HEK293 (cell line): ENCODE measurements around the gene MYL12A.
"Not testable (repeated sequence)": the region's sequence is repeated elsewhere in the genome, so short reads cannot be mapped to it uniquely, and the experiment has no call there.

Experiments used
- MYNN ChIP-seq: fragments of 450-650 bp; formaldehyde crosslinking; IDR thresholded peaks from 2 replicates; pipeline ENCODE4 v1.5.1; 2016; ENCODE audit warnings: missing biosample characterization, missing genetic modification characterization, borderline replicate concordance
- MZF1 ChIP-seq: fragments of 450-650 bp; formaldehyde crosslinking; IDR thresholded peaks from 2 replicates; pipeline ENCODE4 v1.5.1; 2017; ENCODE audit warnings: missing biosample characterization, missing genetic modification characterization, borderline replicate concordance
- SALL2 ChIP-seq: fragments of 450-650 bp; formaldehyde crosslinking; IDR thresholded peaks from 2 replicates; pipeline ENCODE4 v1.5.0; 2017; ENCODE audit warnings: missing biosample characterization, mild to moderate bottlenecking, missing genetic modification characterization, borderline replicate concordance
- ZEB2 ChIP-seq: fragments of 450-650 bp; formaldehyde crosslinking; IDR thresholded peaks from 2 replicates; pipeline ENCODE4 v1.5.1; 2016; ENCODE audit warnings: missing biosample characterization, missing genetic modification characterization
- ZNF223 ChIP-seq: fragments of 450-650 bp; formaldehyde crosslinking; IDR thresholded peaks from 2 replicates; pipeline ENCODE4 v1.5.1; 2016; ENCODE audit warnings: missing biosample characterization, missing genetic modification characterization
- ZNF335 ChIP-seq: fragments of 450-650 bp; formaldehyde crosslinking; conservative IDR thresholded peaks from 2 replicates; pipeline ENCODE4 v1.5.1; 2016; ENCODE audit warnings: missing biosample characterization, missing genetic modification characterization
- ZNF600 ChIP-seq: fragments of 450-650 bp; formaldehyde crosslinking; IDR thresholded peaks from 2 replicates; pipeline ENCODE4 v1.5.1; 2016; ENCODE audit warnings: missing biosample characterization, missing genetic modification characterization
- ZNF658 ChIP-seq: fragments of 450-650 bp; formaldehyde crosslinking; IDR thresholded peaks from 2 replicates; pipeline ENCODE4; 2016; ENCODE audit warnings: missing biosample characterization, missing genetic modification characterization
- ZNF830 ChIP-seq: fragments of 450-650 bp; IDR thresholded peaks from 2 replicates; pipeline ENCODE4 v1.5.0; 2018; ENCODE audit warnings: missing biosample characterization, missing genetic modification characterization, low read depth, mild to moderate bottlenecking, moderate library complexity
- TF ChIP-seq, protein P1 (sequence below): fragments of 450-650 bp; formaldehyde crosslinking; IDR thresholded peaks from 2 replicates; pipeline ENCODE4 v1.5.1; 2016; ENCODE audit warnings: missing biosample characterization, missing genetic modification characterization
- TF ChIP-seq, protein P2 (sequence below): fragments of 450-650 bp; formaldehyde crosslinking; IDR thresholded peaks from 2 replicates; pipeline ENCODE4 v1.5.1; 2016; ENCODE audit warnings: missing biosample characterization, missing genetic modification characterization
- TF ChIP-seq, protein P3 (sequence below): fragments of 450-650 bp; formaldehyde crosslinking; IDR thresholded peaks from 2 replicates; pipeline ENCODE4 v1.5.1; 2016; ENCODE audit warnings: missing biosample characterization, missing genetic modification characterization
- TF ChIP-seq, protein P4 (sequence below): fragments of 450-650 bp; formaldehyde crosslinking; IDR thresholded peaks from 2 replicates; pipeline ENCODE4 v1.5.1; 2017; ENCODE audit warnings: missing biosample characterization, missing genetic modification characterization

DNA sequence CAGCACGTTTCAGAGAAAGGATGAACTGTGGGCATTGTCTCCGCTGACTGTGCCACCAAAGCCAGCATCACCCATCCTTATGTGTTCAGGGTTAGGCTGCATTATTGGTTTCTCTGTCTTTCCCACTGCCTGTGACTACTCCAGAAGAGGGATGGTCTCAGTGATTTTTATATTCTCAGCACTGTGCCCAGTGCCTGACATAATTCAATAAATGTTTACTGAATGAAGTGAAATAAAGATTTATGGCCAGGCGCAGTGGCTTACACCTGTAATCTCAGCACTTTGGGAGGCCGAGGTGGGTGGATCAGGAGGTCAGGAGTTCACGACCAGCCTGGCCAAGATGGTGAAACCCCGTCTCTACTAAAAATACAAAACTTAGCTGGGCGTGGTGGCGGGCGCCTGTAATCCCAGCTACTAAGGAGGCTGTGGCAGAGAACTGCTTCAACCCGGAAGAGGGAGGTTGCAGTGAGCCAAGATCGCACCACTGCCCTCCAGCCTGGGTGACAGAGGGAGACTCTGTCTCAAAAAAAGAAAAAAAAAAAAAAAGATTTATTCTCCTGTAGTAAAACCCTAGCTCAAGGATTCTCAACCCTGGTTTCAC, 49.2 kb upstream of the MYL12A start:
- TF ChIP-seq, protein P1, sequence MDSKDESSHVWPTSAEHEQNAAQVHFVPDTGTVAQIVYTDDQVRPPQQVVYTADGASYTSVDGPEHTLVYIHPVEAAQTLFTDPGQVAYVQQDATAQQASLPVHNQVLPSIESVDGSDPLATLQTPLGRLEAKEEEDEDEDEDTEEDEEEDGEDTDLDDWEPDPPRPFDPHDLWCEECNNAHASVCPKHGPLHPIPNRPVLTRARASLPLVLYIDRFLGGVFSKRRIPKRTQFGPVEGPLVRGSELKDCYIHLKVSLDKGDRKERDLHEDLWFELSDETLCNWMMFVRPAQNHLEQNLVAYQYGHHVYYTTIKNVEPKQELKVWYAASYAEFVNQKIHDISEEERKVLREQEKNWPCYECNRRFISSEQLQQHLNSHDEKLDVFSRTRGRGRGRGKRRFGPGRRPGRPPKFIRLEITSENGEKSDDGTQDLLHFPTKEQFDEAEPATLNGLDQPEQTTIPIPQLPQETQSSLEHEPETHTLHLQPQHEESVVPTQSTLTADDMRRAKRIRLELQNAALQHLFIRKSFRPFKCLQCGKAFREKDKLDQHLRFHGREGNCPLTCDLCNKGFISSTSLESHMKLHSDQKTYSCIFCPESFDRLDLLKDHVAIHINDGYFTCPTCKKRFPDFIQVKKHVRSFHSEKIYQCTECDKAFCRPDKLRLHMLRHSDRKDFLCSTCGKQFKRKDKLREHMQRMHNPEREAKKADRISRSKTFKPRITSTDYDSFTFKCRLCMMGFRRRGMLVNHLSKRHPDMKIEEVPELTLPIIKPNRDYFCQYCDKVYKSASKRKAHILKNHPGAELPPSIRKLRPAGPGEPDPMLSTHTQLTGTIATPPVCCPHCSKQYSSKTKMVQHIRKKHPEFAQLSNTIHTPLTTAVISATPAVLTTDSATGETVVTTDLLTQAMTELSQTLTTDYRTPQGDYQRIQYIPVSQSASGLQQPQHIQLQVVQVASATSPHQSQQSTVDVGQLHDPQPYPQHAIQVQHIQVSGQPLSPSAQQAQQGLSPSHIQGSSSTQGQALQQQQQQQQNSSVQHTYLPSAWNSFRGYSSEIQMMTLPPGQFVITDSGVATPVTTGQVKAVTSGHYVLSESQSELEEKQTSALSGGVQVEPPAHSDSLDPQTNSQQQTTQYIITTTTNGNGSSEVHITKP (tag by site-specific recombination), result not testable (repeated sequence)
- not testable (repeated sequence) for TF ChIP-seq ZNF600 (tag by site-specific recombination); ZNF830; SALL2 (tag by site-specific recombination); MZF1 (tag by site-specific recombination); ZEB2 (tag by site-specific recombination); MYNN (tag by site-specific recombination); ZNF335; ZNF223 (tag by site-specific recombination); ZNF658 (tag by site-specific recombination)
- TF ChIP-seq, protein P2, sequence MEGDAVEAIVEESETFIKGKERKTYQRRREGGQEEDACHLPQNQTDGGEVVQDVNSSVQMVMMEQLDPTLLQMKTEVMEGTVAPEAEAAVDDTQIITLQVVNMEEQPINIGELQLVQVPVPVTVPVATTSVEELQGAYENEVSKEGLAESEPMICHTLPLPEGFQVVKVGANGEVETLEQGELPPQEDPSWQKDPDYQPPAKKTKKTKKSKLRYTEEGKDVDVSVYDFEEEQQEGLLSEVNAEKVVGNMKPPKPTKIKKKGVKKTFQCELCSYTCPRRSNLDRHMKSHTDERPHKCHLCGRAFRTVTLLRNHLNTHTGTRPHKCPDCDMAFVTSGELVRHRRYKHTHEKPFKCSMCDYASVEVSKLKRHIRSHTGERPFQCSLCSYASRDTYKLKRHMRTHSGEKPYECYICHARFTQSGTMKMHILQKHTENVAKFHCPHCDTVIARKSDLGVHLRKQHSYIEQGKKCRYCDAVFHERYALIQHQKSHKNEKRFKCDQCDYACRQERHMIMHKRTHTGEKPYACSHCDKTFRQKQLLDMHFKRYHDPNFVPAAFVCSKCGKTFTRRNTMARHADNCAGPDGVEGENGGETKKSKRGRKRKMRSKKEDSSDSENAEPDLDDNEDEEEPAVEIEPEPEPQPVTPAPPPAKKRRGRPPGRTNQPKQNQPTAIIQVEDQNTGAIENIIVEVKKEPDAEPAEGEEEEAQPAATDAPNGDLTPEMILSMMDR (tag by site-specific recombination), result not testable (repeated sequence)
- TF ChIP-seq, protein P3, sequence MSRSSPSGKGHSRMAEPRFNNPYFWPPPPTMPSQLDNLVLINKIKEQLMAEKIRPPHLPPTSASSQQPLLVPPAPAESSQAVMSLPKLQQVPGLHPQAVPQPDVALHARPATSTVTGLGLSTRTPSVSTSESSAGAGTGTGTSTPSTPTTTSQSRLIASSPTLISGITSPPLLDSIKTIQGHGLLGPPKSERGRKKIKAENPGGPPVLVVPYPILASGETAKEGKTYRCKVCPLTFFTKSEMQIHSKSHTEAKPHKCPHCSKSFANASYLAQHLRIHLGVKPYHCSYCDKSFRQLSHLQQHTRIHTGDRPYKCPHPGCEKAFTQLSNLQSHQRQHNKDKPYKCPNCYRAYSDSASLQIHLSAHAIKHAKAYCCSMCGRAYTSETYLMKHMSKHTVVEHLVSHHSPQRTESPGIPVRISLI (tag by site-specific recombination), result not testable (repeated sequence)
- TF ChIP-seq, protein P4, sequence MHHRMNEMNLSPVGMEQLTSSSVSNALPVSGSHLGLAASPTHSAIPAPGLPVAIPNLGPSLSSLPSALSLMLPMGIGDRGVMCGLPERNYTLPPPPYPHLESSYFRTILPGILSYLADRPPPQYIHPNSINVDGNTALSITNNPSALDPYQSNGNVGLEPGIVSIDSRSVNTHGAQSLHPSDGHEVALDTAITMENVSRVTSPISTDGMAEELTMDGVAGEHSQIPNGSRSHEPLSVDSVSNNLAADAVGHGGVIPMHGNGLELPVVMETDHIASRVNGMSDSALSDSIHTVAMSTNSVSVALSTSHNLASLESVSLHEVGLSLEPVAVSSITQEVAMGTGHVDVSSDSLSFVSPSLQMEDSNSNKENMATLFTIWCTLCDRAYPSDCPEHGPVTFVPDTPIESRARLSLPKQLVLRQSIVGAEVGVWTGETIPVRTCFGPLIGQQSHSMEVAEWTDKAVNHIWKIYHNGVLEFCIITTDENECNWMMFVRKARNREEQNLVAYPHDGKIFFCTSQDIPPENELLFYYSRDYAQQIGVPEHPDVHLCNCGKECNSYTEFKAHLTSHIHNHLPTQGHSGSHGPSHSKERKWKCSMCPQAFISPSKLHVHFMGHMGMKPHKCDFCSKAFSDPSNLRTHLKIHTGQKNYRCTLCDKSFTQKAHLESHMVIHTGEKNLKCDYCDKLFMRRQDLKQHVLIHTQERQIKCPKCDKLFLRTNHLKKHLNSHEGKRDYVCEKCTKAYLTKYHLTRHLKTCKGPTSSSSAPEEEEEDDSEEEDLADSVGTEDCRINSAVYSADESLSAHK (tag by site-specific recombination), result not testable (repeated sequence)
